PC-3 (cell line): ENCODE results near the gene COP1.

ENCODE experiments used
- EZH2 ChIP-seq: fragments of 300-600 bp; sonication (generic); IDR thresholded peaks from one replicate; pipeline ENCODE4 v1.6.1; 2017; ENCODE audit warnings: antibody characterized with exemption, mild to moderate bottlenecking, low read length; ENCODE audit not compliant: unreplicated experiment
- TF ChIP-seq, protein P1 (sequence below): fragments of 300-600 bp; sonication (generic); conservative IDR thresholded peaks from 2 replicates; pipeline ENCODE4 v1.5.1; 2017; ENCODE audit warnings: antibody characterized with exemption, low read depth, mild to moderate bottlenecking, low read length

DNA sequence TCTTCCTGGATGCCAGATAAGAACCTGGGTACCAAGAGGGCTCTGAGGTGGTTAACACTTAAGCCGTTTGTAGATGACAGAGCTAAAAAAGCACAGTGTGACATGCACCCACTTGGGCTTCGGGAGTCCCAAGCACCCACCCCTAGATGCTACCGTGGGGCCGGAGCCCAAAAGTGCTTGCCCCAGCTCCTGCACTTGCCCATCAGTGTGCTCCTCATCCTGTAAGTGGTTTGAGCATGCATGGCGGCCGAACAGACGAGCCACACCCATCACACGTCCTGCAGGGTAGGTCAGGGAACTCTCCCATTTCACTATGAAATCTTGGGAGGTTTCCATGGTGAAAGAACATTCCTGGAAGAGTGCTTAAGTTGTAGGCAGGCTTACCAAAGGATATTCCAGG, 304.8 kb downstream of the COP1 start:
- TF ChIP-seq, protein P1, sequence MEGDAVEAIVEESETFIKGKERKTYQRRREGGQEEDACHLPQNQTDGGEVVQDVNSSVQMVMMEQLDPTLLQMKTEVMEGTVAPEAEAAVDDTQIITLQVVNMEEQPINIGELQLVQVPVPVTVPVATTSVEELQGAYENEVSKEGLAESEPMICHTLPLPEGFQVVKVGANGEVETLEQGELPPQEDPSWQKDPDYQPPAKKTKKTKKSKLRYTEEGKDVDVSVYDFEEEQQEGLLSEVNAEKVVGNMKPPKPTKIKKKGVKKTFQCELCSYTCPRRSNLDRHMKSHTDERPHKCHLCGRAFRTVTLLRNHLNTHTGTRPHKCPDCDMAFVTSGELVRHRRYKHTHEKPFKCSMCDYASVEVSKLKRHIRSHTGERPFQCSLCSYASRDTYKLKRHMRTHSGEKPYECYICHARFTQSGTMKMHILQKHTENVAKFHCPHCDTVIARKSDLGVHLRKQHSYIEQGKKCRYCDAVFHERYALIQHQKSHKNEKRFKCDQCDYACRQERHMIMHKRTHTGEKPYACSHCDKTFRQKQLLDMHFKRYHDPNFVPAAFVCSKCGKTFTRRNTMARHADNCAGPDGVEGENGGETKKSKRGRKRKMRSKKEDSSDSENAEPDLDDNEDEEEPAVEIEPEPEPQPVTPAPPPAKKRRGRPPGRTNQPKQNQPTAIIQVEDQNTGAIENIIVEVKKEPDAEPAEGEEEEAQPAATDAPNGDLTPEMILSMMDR: no peak
- TF ChIP-seq EZH2: no peak
